ENCODE results near the gene STRN.
"Not testable (repeated sequence)": the region's sequence is repeated elsewhere in the genome, so short reads cannot be mapped to it uniquely, and the experiment has no call there.

Gene STRN

DNA sequence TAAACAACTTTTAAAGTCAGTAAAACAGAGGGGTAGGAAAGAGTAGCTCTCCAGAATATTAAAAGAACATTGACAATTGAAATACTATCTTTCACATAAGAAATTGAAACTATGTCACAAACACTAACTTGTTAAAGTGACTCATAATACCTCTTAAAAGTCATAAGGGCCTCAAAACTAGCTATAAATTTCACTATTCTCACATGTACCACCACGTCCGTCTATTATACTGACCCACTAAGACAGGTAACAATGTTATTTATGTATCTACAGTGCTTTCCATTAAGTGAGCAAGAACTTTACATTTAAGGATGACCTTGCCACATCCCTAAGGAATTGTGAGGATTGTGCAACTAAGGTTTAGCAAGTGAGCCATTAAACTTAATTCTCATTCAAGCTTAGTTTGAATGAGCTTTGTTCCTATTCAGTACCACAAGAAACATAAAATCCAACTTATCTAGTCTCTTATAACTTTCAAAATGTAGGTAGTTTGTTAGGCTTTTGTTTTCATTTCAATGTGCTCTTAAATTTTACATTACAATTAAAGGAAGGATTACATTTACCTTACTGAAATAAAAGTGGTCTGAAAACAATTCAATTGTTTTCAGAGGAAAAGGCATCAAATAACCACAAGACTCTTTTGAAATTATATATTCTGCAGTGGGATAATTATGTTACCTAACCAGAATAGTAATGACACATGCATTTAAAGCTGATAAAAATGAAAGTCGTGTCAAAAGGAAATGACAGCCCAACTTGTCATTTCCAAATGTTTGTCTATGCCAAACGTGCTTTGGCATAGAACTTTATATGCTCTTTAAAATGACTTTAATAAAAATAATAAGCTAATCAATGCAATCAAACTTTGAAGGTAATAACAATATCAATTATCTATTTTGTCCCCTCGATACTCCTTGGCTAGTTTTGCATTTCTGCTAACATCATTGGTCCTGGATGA, 39.9 kb downstream of the STRN start:
- CTCF ChIA-PET: interaction anchor here (0.7 kb wide), 1 partner anchor 116 kb away, joined by 3 read pairs; no protein-coding TSS in a partner anchor
- DNase-seq (ENCODE audit: extremely low spot score): not testable (repeated sequence)

GRCh38 chr2:36922629-36923028, 43.7 kb downstream of the STRN start:
- POLR2A ChIA-PET; DNase-seq (ENCODE audit: extremely low spot score); CTCF ChIA-PET: not testable (repeated sequence)

More for the DNA sequence above, 39.9 kb downstream of the STRN start:
- POLR2A ChIA-PET: not testable (repeated sequence)
- TF ChIP-seq PKNOX1 (IDR thresholded peaks at IDR 0.05): peak; percentile 56

- POLR2A ChIA-PET: no interaction called here
- CTCF ChIA-PET: no interaction called here
- TF ChIP-seq CTBP1 (IDR thresholded peaks at IDR 0.05; ENCODE audit: borderline replicate concordance) (no peak), TARDBP (IDR thresholded peaks at IDR 0.05) (no peak), SUZ12 (IDR thresholded peaks at IDR 0.05) (no peak), ELF4 (IDR thresholded peaks at IDR 0.05) (no peak), SP1 (IDR thresholded peaks at IDR 0.05) (no peak), ZNF384 (IDR thresholded peaks at IDR 0.05) (no peak), LEF1 (IDR thresholded peaks at IDR 0.05; ENCODE audit: borderline replicate concordance) (no peak), FOXM1 (IDR thresholded peaks at IDR 0.05; ENCODE audit: borderline replicate concordance) (no peak), ARNT (IDR thresholded peaks at IDR 0.05) (no peak), NFRKB (IDR thresholded peaks at IDR 0.05) (no peak), HDGF (IDR thresholded peaks at IDR 0.05; ENCODE audit: borderline replicate concordance) (no peak), L3MBTL2 (conservative IDR thresholded peaks at IDR 0.05) (no peak), PKNOX1 (IDR thresholded peaks at IDR 0.05) (no peak), FOXK2 (IDR thresholded peaks at IDR 0.05) (no peak)
- DNase-seq (ENCODE audit: extremely low spot score): no peak
Observed at GRCh38 chr2:36921984-36922383, 44.4 kb downstream of the STRN start.

GRCh38 chr2:36919041-36919837, 47.1 kb downstream of the STRN start:
- ChIA-PET POLR2A (no interaction called here), CTCF (interaction anchor here (0.8 kb wide), 1 partner anchor 134 kb away, joined by 3 read pairs; no protein-coding TSS in a partner anchor)
- TF ChIP-seq TARDBP (IDR thresholded peaks at IDR 0.05) (no peak), NFRKB (IDR thresholded peaks at IDR 0.05) (no peak), FOXK2 (IDR thresholded peaks at IDR 0.05) (no peak), PKNOX1 (IDR thresholded peaks at IDR 0.05) (no peak), ELF4 (IDR thresholded peaks at IDR 0.05) (no peak), ZNF384 (IDR thresholded peaks at IDR 0.05) (no peak), FOXM1 (IDR thresholded peaks at IDR 0.05; ENCODE audit: borderline replicate concordance) (no peak), SUZ12 (IDR thresholded peaks at IDR 0.05) (no peak), FOXA1 (IDR thresholded peaks at IDR 0.05) (no peak), BHLHE40 (IDR thresholded peaks at IDR 0.05; ENCODE audit: borderline replicate concordance) (no peak)
- no peak for DNase-seq (ENCODE audit: extremely low spot score)

- no peak for DNase-seq (ENCODE audit: extremely low spot score)
- TF ChIP-seq HDGF (IDR thresholded peaks at IDR 0.05; ENCODE audit: borderline replicate concordance): no peak
- TF ChIP-seq PKNOX1 (IDR thresholded peaks at IDR 0.05): no peak
- no peak for TF ChIP-seq FOXM1 (IDR thresholded peaks at IDR 0.05; ENCODE audit: borderline replicate concordance)
- TF ChIP-seq ARNT (IDR thresholded peaks at IDR 0.05): no peak
- TF ChIP-seq SP1 (IDR thresholded peaks at IDR 0.05): no peak
- no peak for TF ChIP-seq TARDBP (IDR thresholded peaks at IDR 0.05)
- no peak for TF ChIP-seq ZNF384 (IDR thresholded peaks at IDR 0.05)
- ChIA-PET POLR2A (no interaction called here), CTCF (interaction anchor here (0.8 kb wide), 1 partner anchor 133 kb away, joined by 3 read pairs; no protein-coding TSS in a partner anchor)
Observed at GRCh38 chr2:36918307-36918706, 48.0 kb downstream of the STRN start.

- DNase-seq (ENCODE audit: extremely low spot score): no peak
- CTCF ChIA-PET: no interaction called here
- TF ChIP-seq PKNOX1 (IDR thresholded peaks at IDR 0.05) (no peak), L3MBTL2 (conservative IDR thresholded peaks at IDR 0.05) (no peak), HDGF (IDR thresholded peaks at IDR 0.05; ENCODE audit: borderline replicate concordance) (no peak), TARDBP (IDR thresholded peaks at IDR 0.05) (no peak), SUZ12 (IDR thresholded peaks at IDR 0.05) (no peak), FOXM1 (IDR thresholded peaks at IDR 0.05; ENCODE audit: borderline replicate concordance) (no peak), LEF1 (IDR thresholded peaks at IDR 0.05; ENCODE audit: borderline replicate concordance) (no peak), BHLHE40 (IDR thresholded peaks at IDR 0.05; ENCODE audit: borderline replicate concordance) (no peak), SP1 (IDR thresholded peaks at IDR 0.05) (no peak), ARNT (IDR thresholded peaks at IDR 0.05) (no peak), ZNF384 (IDR thresholded peaks at IDR 0.05) (no peak), ELF4 (IDR thresholded peaks at IDR 0.05) (no peak), FOXK2 (IDR thresholded peaks at IDR 0.05) (no peak), NFRKB (IDR thresholded peaks at IDR 0.05) (no peak), CTBP1 (IDR thresholded peaks at IDR 0.05; ENCODE audit: borderline replicate concordance) (no peak), FOXA1 (IDR thresholded peaks at IDR 0.05) (no peak)
- POLR2A ChIA-PET: no interaction called here
Observed at GRCh38 chr2:36915627-36916026, 50.7 kb downstream of the STRN start.
